Smooth muscle cell (in vitro differentiated cells): Measurements from ENCODE around the gene TMEM51. TPM values are rescaled to one million over a fixed set of nuclear protein-coding genes. Genes with fewer than 3 reads are reported as not detected.
A peak's percentile ranks its signal among the peaks of the same experiment; 100 is the strongest.

Experiments used
- DNase-seq: peaks from one replicate; lab custom pipeline; 2025; ENCODE audit not compliant: unreplicated experiment; lab: John Stamatoyannopoulos, UW
- H2AFZ ChIP-seq: fragments of 200-600 bp; sonication (generic); 2 replicates; pipeline ENCODE4 v1.6.0; 2016; ENCODE audit warnings: antibody characterized with exemption, low read depth, mild to moderate bottlenecking
- H3F3A ChIP-seq: fragments of 200-600 bp; sonication (generic); 2 replicates; pipeline ENCODE4 v1.6.0; 2017; ENCODE audit warnings: antibody characterized with exemption, low read depth
- H3K27ac ChIP-seq: fragments of 200-600 bp; sonication (generic); 2 replicates; pipeline ENCODE4 v1.5.1; 2016; ENCODE audit warnings: low read depth, mild to moderate bottlenecking
- H3K27me3 ChIP-seq: fragments of 200-600 bp; sonication (generic); 2 replicates; pipeline ENCODE4 v1.6.1; 2016; ENCODE audit warnings: low read depth, mild to moderate bottlenecking
- H3K36me3 ChIP-seq: fragments of 200-600 bp; sonication (generic); 2 replicates; pipeline ENCODE4 v1.5.1; 2016; ENCODE audit warnings: low read depth
- H3K4me1 ChIP-seq: fragments of 200-600 bp; sonication (generic); 2 replicates; pipeline ENCODE4 v1.5.1; 2016; ENCODE audit warnings: low read depth
- H3K4me2 ChIP-seq: fragments of 200-600 bp; sonication (generic); 2 replicates; pipeline ENCODE4 v1.6.0; 2016; ENCODE audit warnings: mild to moderate bottlenecking
- H3K4me3 ChIP-seq: fragments of 200-600 bp; sonication (generic); 2 replicates; pipeline ENCODE4 v1.5.1; 2016; ENCODE audit warnings: mild to moderate bottlenecking
- H3K79me2 ChIP-seq: fragments of 200-600 bp; sonication (generic); 2 replicates; pipeline ENCODE4 v1.6.0; 2016; ENCODE audit warnings: low read depth, mild to moderate bottlenecking
- H3K9ac ChIP-seq: fragments of 200-600 bp; sonication (generic); 2 replicates; pipeline ENCODE4 v1.6.0; 2016; ENCODE audit warnings: low read depth
- H3K9me3 ChIP-seq: fragments of 200-600 bp; sonication (generic); replicated peaks from 2 replicates; pipeline ENCODE4 v1.5.1; 2016; ENCODE audit warnings: low read depth
- H4K20me1 ChIP-seq: fragments of 200-600 bp; sonication (generic); 2 replicates; pipeline ENCODE4 v1.6.0; 2016; ENCODE audit warnings: low read depth
- WGBS: methylation state at CpG from one replicate; pipeline ENCODE4 v1.1.7; 2016; ENCODE audit warnings: low lambda C conversion rate; 5-methylcytosine and 5-hydroxymethylcytosine counted together
- polyA plus RNA-seq: library from polyadenylated mRNA; unstranded; fragments of >200 nt; fragmentation: Nextera tagmentation; extraction: Ambion mirVana; gene quantifications from 2 replicates; pipeline ENCODE4 v1.2.1, GENCODE V29; 2016
- total RNA-seq: library from RNA; depleted of rRNA; stranded (reverse); fragments of >200 nt; gene quantifications from 2 replicates; pipeline ENCODE4 v1.2.3, GENCODE V29; 2014
- TF ChIP-seq, protein P1 (sequence below): fragments of 200-600 bp; sonication (generic); IDR thresholded peaks from 2 replicates; pipeline ENCODE4 v1.5.1; 2017; ENCODE audit warnings: borderline replicate concordance, mild to moderate bottlenecking, antibody characterized with exemption; ENCODE audit not compliant: insufficient read depth, poor library complexity, severe bottlenecking

TMEM51 gene
- total and polyA plus RNA-seq, 2 experiments from 2014 or later = 9.8 to 10.4 TPM

DNA sequence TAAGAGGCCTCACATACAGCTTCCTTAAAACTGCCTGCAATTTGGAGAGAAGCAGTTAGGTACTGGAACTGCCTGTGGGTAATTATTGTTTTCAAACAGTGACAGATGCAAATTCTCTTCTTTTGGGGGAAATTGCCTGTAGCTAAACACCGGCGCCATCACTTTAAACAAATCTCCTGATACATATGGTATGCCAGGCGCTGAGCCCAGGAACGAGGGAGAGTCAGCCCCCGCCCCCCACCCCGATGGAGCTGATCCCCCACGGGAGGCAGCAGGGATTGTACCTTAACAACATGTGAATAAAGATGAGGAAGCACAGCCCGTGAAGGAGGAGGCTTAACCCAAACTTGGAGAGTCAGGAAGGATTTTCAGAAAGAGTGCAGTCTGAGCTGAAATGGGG is 7.1 kb downstream of the TMEM51 start:
- DNase-seq = no peak
- Histone ChIP-seq H3K4me1 (no peaks in the 10 kb centered on the region), H3K79me2 (peaks cover 36% of the 10 kb centered on the region), H3K9me3 (no peaks in the 10 kb centered on the region), H3K9ac (no peak overlapping the region), H3K36me3 (no peaks in the 10 kb centered on the region), H4K20me1 (no peaks in the 10 kb centered on the region), H3K4me2 (no peak overlapping the region), H2AFZ (no peak overlapping the region), H3K27me3 (no peaks in the 10 kb centered on the region), H3F3A (peaks cover 6% of the 10 kb centered on the region), H3K4me3 (no peak overlapping the region), H3K27ac (no peak overlapping the region)
- TF ChIP-seq, protein P1, sequence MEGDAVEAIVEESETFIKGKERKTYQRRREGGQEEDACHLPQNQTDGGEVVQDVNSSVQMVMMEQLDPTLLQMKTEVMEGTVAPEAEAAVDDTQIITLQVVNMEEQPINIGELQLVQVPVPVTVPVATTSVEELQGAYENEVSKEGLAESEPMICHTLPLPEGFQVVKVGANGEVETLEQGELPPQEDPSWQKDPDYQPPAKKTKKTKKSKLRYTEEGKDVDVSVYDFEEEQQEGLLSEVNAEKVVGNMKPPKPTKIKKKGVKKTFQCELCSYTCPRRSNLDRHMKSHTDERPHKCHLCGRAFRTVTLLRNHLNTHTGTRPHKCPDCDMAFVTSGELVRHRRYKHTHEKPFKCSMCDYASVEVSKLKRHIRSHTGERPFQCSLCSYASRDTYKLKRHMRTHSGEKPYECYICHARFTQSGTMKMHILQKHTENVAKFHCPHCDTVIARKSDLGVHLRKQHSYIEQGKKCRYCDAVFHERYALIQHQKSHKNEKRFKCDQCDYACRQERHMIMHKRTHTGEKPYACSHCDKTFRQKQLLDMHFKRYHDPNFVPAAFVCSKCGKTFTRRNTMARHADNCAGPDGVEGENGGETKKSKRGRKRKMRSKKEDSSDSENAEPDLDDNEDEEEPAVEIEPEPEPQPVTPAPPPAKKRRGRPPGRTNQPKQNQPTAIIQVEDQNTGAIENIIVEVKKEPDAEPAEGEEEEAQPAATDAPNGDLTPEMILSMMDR = no peak
- WGBS = 82% methylated on average over 8 of the region's 8 CpGs

DNA sequence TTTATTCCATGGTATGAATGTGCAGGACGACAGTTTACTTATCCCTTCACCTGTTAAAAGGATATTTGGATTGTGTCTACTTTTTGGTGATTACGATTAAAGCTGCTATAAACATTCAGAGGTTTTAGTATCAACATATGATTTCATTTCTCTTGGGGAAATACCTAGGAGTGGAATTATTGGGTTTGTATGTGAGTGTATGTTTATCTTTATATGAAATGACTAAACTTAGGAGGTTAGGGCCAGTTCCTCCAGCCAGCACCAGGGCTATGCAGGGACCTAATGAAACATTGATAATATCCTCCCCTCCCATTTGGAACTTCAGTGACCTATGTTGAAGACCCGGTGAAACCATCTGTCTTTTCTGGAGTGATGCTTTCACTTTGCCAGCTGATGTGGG is 13.8 kb downstream of the TMEM51 start:
- Histone ChIP-seq H3K27ac (peak overlapping the region; percentile 93), H3K4me2 (no peak overlapping the region), H3K9me3 (no peaks in the 10 kb centered on the region), H3K9ac (peak overlapping the region; percentile 62), H4K20me1 (no peaks in the 10 kb centered on the region), H3K36me3 (no peaks in the 10 kb centered on the region), H3K79me2 (peaks cover 27% of the 10 kb centered on the region), H3K4me3 (no peak overlapping the region), H2AFZ (no peak overlapping the region), H3K27me3 (no peaks in the 10 kb centered on the region), H3K4me1 (peaks cover 5% of the 10 kb centered on the region), H3F3A (peaks cover 5% of the 10 kb centered on the region)
- TF ChIP-seq, protein P1 = no peak
- 81% methylated on average over 3 of the region's 3 CpGs for WGBS
- no peak for DNase-seq

DNA sequence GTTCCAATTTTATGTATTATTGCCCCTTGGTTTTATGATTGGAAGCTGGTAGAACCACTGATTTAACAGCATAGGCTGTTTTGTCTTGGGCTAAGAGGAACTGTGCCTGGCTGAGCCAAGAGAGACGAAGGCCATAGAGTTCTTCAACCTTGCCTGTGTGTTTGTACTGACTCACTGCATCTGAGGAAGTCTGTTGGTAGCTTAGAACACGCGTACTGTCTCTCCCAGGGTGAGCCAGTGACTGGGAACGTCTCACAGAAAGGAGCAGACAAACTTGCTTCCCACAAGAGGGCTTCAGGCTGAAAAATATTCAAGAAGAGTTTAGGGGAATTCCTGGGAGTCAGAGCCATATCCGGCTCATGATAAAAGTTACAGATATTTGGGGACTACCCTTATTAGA is 14.9 kb downstream of the TMEM51 start:
- Histone ChIP-seq H3K36me3 (no peaks in the 10 kb centered on the region), H3K9me3 (no peaks in the 10 kb centered on the region), H4K20me1 (no peaks in the 10 kb centered on the region), H3K4me2 (peak overlapping the region; percentile 56), H2AFZ (no peak overlapping the region), H3K79me2 (peaks cover 27% of the 10 kb centered on the region), H3K4me3 (no peak overlapping the region), H3F3A (peaks cover 5% of the 10 kb centered on the region), H3K9ac (peak overlapping the region; percentile 62), H3K27ac (peak overlapping the region; percentile 93), H3K4me1 (peaks cover 5% of the 10 kb centered on the region), H3K27me3 (no peaks in the 10 kb centered on the region)
- TF ChIP-seq, protein P1 = no peak
- WGBS = 18% methylated on average over 5 of the region's 5 CpGs
- no peak for DNase-seq

DNA sequence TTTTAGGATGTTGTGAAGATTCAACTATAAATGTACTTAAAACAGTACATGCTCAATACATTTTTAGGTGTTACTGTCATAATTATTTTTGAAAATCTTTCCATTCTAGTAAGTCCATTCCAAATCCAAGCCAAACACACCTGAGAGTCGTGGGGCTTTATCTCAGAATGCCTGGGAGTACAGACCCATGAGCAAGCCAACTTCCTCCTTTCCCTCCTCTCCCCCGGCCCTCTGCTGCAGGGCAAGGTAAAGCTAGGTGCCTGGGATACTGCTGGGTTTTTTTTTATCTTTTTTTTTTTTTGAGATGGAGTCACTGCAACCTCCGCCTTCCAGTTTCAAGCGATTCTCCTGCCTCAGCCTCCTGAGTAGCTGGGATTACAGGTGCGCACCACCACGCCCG is 16.5 kb downstream of the TMEM51 start:
- no peaks in the 10 kb centered on the region for H3K9me3 ChIP-seq
- H3K79me2 ChIP-seq = peaks cover 19% of the 10 kb centered on the region
- H2AFZ ChIP-seq = no peak overlapping the region
- H3K4me1 ChIP-seq = peaks cover 5% of the 10 kb centered on the region
- 97% methylated on average over 7 of the region's 7 CpGs for WGBS
- no peak for DNase-seq
- H3K36me3 ChIP-seq = no peaks in the 10 kb centered on the region
- TF ChIP-seq, protein P1 = no peak
- no peaks in the 10 kb centered on the region for H3K27me3 ChIP-seq
- H4K20me1 ChIP-seq = no peaks in the 10 kb centered on the region
- H3K4me3 ChIP-seq = no peak overlapping the region
- H3F3A ChIP-seq = peaks cover 5% of the 10 kb centered on the region
- H3K27ac ChIP-seq = peak overlapping the region; percentile 93
- H3K4me2 ChIP-seq = no peak overlapping the region
- no peak overlapping the region for H3K9ac ChIP-seq
